GM19238 (cell line): ENCODE data around the gene ASB15.

Source experiments
- DNase-seq: peaks from one replicate; pipeline ENCODE4 v3.0.0; 2011; ENCODE audit warnings: low spot score; ENCODE audit not compliant: insufficient read length

ASB15 gene

GRCh38 chr7:123635551-123636359 is 34.1 kb downstream of the ASB15 start:
- no peak for DNase-seq

- DNase-seq: no peak
Observed at GRCh38 chr7:123637203-123637602, 35.6 kb downstream of the ASB15 start.

GRCh38 chr7:123637878-123638277 is 36.3 kb downstream of the ASB15 start:
- no peak for DNase-seq

- DNase-seq: no peak
Observed at GRCh38 chr7:123639631-123640030, 38.0 kb downstream of the ASB15 start.

GRCh38 chr7:123640583-123640982 is 39.0 kb downstream of the ASB15 start:
- no peak for DNase-seq

GRCh38 chr7:123641901-123642300 is 40.3 kb downstream of the ASB15 start:
- no peak for DNase-seq

GRCh38 chr7:123643495-123644441 is 42.1 kb downstream of the ASB15 start:
- no peak for DNase-seq

- DNase-seq: no peak
Observed at GRCh38 chr7:123645516-123645915, 43.9 kb downstream of the ASB15 start.

- DNase-seq: no peak
Observed at GRCh38 chr7:123647106-123647730, 45.6 kb downstream of the ASB15 start.

GRCh38 chr7:123649964-123650363 is 48.3 kb downstream of the ASB15 start:
- no peak for DNase-seq

GRCh38 chr7:123650595-123650994 is 49.0 kb downstream of the ASB15 start:
- DNase-seq: no peak

- no peak for DNase-seq
Observed at GRCh38 chr7:123652406-123652805, 50.8 kb downstream of the ASB15 start.

GRCh38 chr7:123653162-123653561 is 51.5 kb downstream of the ASB15 start:
- no peak for DNase-seq

- no peak for DNase-seq
Observed at GRCh38 chr7:123655614-123656013, 54.0 kb downstream of the ASB15 start, which contains the start of gene LMOD2. Gene LMOD2 (plus strand): TSS chr7:123655866. CDS start chr7:123655964, 98 bp downstream.

GRCh38 chr7:123656544-123657303 is 55.1 kb downstream of the ASB15 start:
- no peak for DNase-seq

- no peak for DNase-seq
Observed at GRCh38 chr7:123657304-123657685, 55.7 kb downstream of the ASB15 start.

GRCh38 chr7:123658023-123658422 is 56.4 kb downstream of the ASB15 start:
- DNase-seq: no peak

- DNase-seq: no peak
Observed at GRCh38 chr7:123660514-123661354, 59.1 kb downstream of the ASB15 start.

GRCh38 chr7:123661765-123662164 is 60.1 kb downstream of the ASB15 start:
- DNase-seq: no peak

- no peak for DNase-seq
Observed at GRCh38 chr7:123662293-123662692, 60.7 kb downstream of the ASB15 start.
